K562 (cell line): ENCODE measurements around the gene C10orf105. TPM values are rescaled to one million over a fixed set of nuclear protein-coding genes. Genes with fewer than 3 reads are reported as not detected.

Source experiments
- ATAC-seq: fragments of 200-7000 bp; cut with Tn5 transposase; 3 replicates; pipeline ENCODE4 v1.9.1; 2020; ENCODE audit warnings: moderate library complexity
- BruUV-seq: library from RNA; stranded (reverse); fragments of 400-500 nt; replicated peaks from 2 replicates; lab custom pipeline; 2021; lab: Mats Ljungman, UMichigan
- CTCF ChIA-PET: fragments of 300-600 bp; formaldehyde crosslinking; extraction: SDS; loops from one replicate; lab custom pipeline; 2021; ENCODE audit warnings: low intra/inter-chr PET ratio; lab: Yijun Ruan, JAX
- POLR2A ChIA-PET: fragments of 300-600, 350-650 bp; sonication (Branson Sonifier 250); formaldehyde crosslinking; extraction: SDS; loops from one replicate; lab custom pipeline; 2021; ENCODE audit warnings: antibody characterized with exemption, inconsistent platforms; lab: Yijun Ruan, JAX
- DNase-seq, 4 experiments: peaks; one replicate each; pipeline versions ENCODE4 v3.0.0 to v3.0.0-alpha.2; 2011 to 2018; ENCODE audit warnings: low spot score in 3 of 4, mixed read lengths in 3 of 4; ENCODE audit errors: extremely low read depth in 1 of 4
- FAIRE-seq: peaks from 2 replicates; lab custom pipeline; 2011; peaks lifted over from hg19 to GRCh38; lab: Jason Lieb, UNC
- H2AFZ ChIP-seq: 2 replicates; pipeline ENCODE4 v1.6.0; 2011; ENCODE audit warnings: low read depth, low read length, control low read depth, inconsistent platforms
- H3K27ac ChIP-seq: fragments of 200-600 bp; 3 replicates; pipeline ENCODE4 v1.8.0; 2011; ENCODE audit warnings: low read depth, mild to moderate bottlenecking, control low read depth, inconsistent platforms, low read length, moderate library complexity, mixed read lengths; ENCODE audit errors: extremely low read depth
- H3K27me3 ChIP-seq, 2 experiments: fragments of 300-600 bp in 1 of 2; 2 replicates in 1 of 2; 3 replicates in 1 of 2; pipeline versions ENCODE4 v1.6.0 to v1.8.0; 2011; ENCODE audit warnings: inconsistent platforms in 2 of 2, low read length in 2 of 2, mild to moderate bottlenecking in 1 of 2, mixed read lengths in 1 of 2, moderate library complexity in 1 of 2; ENCODE audit not compliant: control insufficient read depth in 2 of 2, insufficient read depth in 2 of 2
- H3K36me3 ChIP-seq: fragments of 300-600 bp; 3 replicates; pipeline ENCODE4 v1.8.0; 2011; ENCODE audit warnings: mild to moderate bottlenecking, low read length, inconsistent platforms; ENCODE audit not compliant: control insufficient read depth, insufficient read depth
- H3K4me1 ChIP-seq, 2 experiments: fragments of 200-600 bp in 1 of 2; replicated peaks in 1 of 2; 2 replicates in 1 of 2; 3 replicates in 1 of 2; pipeline versions ENCODE4 v1.5.1 to v1.8.0; 2011; ENCODE audit warnings: inconsistent platforms in 2 of 2, low read length in 2 of 2, mild to moderate bottlenecking in 1 of 2, mixed read lengths in 1 of 2, moderate library complexity in 1 of 2; ENCODE audit not compliant: control insufficient read depth in 2 of 2, insufficient read depth in 2 of 2
- H3K4me2 ChIP-seq: 2 replicates; pipeline ENCODE4 v1.6.1; 2011; ENCODE audit warnings: low read length, control low read depth, inconsistent platforms, mixed read lengths; ENCODE audit not compliant: insufficient read depth
- H3K4me3 ChIP-seq: fragments of 200-600 bp; sonication (generic), shearing (Covaris generic); 2 replicates; pipeline ENCODE4 v1.5.1; 2016; ENCODE audit warnings: control low read depth, inconsistent platforms
- H3K79me2 ChIP-seq: fragments of 200-600 bp; 3 replicates; pipeline ENCODE4 v1.8.0; 2011; ENCODE audit warnings: low read length, inconsistent platforms; ENCODE audit not compliant: control insufficient read depth, insufficient read depth
- H3K9ac ChIP-seq, 2 experiments: 2 replicates each; pipeline versions ENCODE4 v1.6.0 to v1.6.1; 2011; ENCODE audit warnings: low read depth in 2 of 2, low read length in 2 of 2, control low read depth in 1 of 2, inconsistent platforms in 1 of 2, mild to moderate bottlenecking in 1 of 2, mixed read lengths in 1 of 2; ENCODE audit not compliant: insufficient read depth in 1 of 2
- H3K9me1 ChIP-seq: one replicate; pipeline ENCODE4 v1.6.0; 2011; ENCODE audit warnings: inconsistent platforms, mild to moderate bottlenecking, low read length, moderate library complexity; ENCODE audit not compliant: control insufficient read depth, insufficient read depth
- H3K9me3 ChIP-seq: replicated peaks from 2 replicates; pipeline ENCODE4 v1.5.1; 2011; ENCODE audit warnings: low read depth, low read length, inconsistent platforms; ENCODE audit not compliant: control insufficient read depth, insufficient read depth
- H4K20me1 ChIP-seq: replicated peaks from 2 replicates; pipeline ENCODE4 v1.6.1; 2011; ENCODE audit warnings: low read length, inconsistent platforms, mixed read lengths; ENCODE audit not compliant: control insufficient read depth, insufficient read depth
- ATF6 ChIP-seq: sonication (generic); formaldehyde crosslinking; IDR thresholded peaks from 2 replicates; pipeline ENCODE4 v1.4.0; 2020; ENCODE audit warnings: mild to moderate bottlenecking, missing genetic modification reagents
- CHD4 ChIP-seq: fragments of 200-600 bp; sonication (generic); IDR thresholded peaks from 3 replicates; pipeline ENCODE4 v1.6.1; 2012; ENCODE audit warnings: low read depth, mild to moderate bottlenecking, mixed read lengths, low read length, inconsistent platforms; ENCODE audit not compliant: insufficient read depth, insufficient replicate concordance, poor library complexity, severe bottlenecking
- MYNN ChIP-seq, 2 experiments: sonication (generic); formaldehyde crosslinking in 1 of 2; IDR thresholded peaks; 2 replicates each; pipeline versions ENCODE4 v1.5.0 to v1.6.1; 2016 to 2020; ENCODE audit warnings: antibody characterized with exemption in 1 of 2, missing genetic modification reagents in 1 of 2
- NELFE ChIP-seq: IDR thresholded peaks from 2 replicates; pipeline ENCODE4 v1.6.1; 2011; ENCODE audit warnings: mild to moderate bottlenecking; ENCODE audit not compliant: insufficient read depth, insufficient read length
- PKNOX1 ChIP-seq: fragments of 450-650 bp; IDR thresholded peaks from 2 replicates; pipeline ENCODE4 v1.6.1; 2016
- USF2 ChIP-seq: sonication (generic); formaldehyde crosslinking; IDR thresholded peaks from 2 replicates; pipeline ENCODE4 v1.5.0; 2020; ENCODE audit warnings: missing genetic modification reagents
- ZBTB7A ChIP-seq: IDR thresholded peaks from 2 replicates; pipeline ENCODE4 v1.6.1; 2011; ENCODE audit warnings: low read depth, mild to moderate bottlenecking, low read length, moderate library complexity, borderline replicate concordance; ENCODE audit not compliant: control insufficient read depth
- ZNF395 ChIP-seq: fragments of 200-800 bp; sonication (Bioruptor generic); IDR thresholded peaks from 2 replicates; pipeline ENCODE4 v1.6.1; 2017; ENCODE audit warnings: missing genetic modification characterization, missing compliant biosample characterization
- ZNF583 ChIP-seq: fragments of 250-450 bp; sonication (Bioruptor Pico); IDR thresholded peaks from 2 replicates; pipeline ENCODE4 v1.4.0; 2020
- WGBS: fragments of 100-300 bp; shearing (Covaris generic); methylation state at CpG from one replicate; pipeline ENCODE4 v1.1.6; 2016; ENCODE audit warnings: low coverage, mixed read lengths; ENCODE audit not compliant: insufficient coverage; ENCODE audit errors: missing lambda C conversion rate; 5-methylcytosine and 5-hydroxymethylcytosine counted together
- in situ Hi-C: fragments of 300-500 bp; cut with MboI; formaldehyde crosslinking; loops from 4 replicates; pipeline ENCODE4 v1.15.0; 2018; ENCODE audit warnings: inconsistent platforms, mixed read lengths
- intact Hi-C: fragments of 100-400 bp; cut with micrococcal nuclease; formaldehyde crosslinking; loops from 2 replicates; pipeline ENCODE4 v1.14.2; 2022
- polyA plus RNA-seq, 8 experiments: library from polyadenylated mRNA; depleted of rRNA in 4 of 8; stranded (reverse) in 5 of 8; unstranded in 3 of 8; fragments of >200 nt; fragmentation: Nextera tagmentation in 2 of 8; fragmentation: Illumina TruSeq in 1 of 8; extraction: Ambion mirVana in 2 of 8; extraction: Trizol in 1 of 8; gene quantifications; 2 replicates each; pipeline versions ENCODE4 v1.2.1 to v1.2.3, GENCODE V29; 2011 to 2014; ENCODE audit warnings: inconsistent platforms in 1 of 8, missing spikeins in 1 of 8
- total RNA-seq, 7 experiments: library from RNA; depleted of rRNA in 6 of 7; stranded (reverse); fragments of >200 nt in 6 of 7; fragmentation: Illumina TruSeq in 2 of 7; extraction: Trizol in 2 of 7; gene quantifications; 2 replicates each; pipeline versions ENCODE4 v1.2.1 to v1.2.3, GENCODE V29; 2011 to 2021; ENCODE audit warnings: low replicate concordance in 1 of 7

Gene C10orf105
- total and polyA plus RNA-seq, 9 of the 15 experiments (the other 6 are each of a cell fraction or from before 2014, with no cell fraction given), result 0.03 to 0.25 (median 0.04) TPM; not detected in 3

GRCh38 chr10:71743866-71744265 is 24.3 kb upstream of the C10orf105 start (continued):
- TF ChIP-seq ATF6 (CRISPR knock-in tag), result no peak
- no peak for TF ChIP-seq MYNN (IDR thresholded peaks at IDR 0.05)
- no peak for TF ChIP-seq MYNN (CRISPR knock-in tag; IDR thresholded peaks at IDR 0.05)
- peak; percentile 67; the same call in 1 of the 2 replicates for TF ChIP-seq ZNF583
- TF ChIP-seq NELFE, result no peak
- 0 out of 2 replicates have a peak, but pooled peaks have one; percentile 34 for TF ChIP-seq USF2 (CRISPR knock-in tag)

GRCh38 chr10:71743089-71743838 is 23.7 kb upstream of the C10orf105 start:
- FAIRE-seq (no peak), DNase-seq (peak in 1 of 4 experiments; percentile 39), ATAC-seq (no peak)
- Histone ChIP-seq H3K9me1 (peaks cover 3% of the 10 kb centered on the region), H3K36me3 (no peaks in the 10 kb centered on the region), H3K27ac (no peak overlapping the region), H3K4me2 (no peak overlapping the region), H4K20me1 (no peaks in the 10 kb centered on the region), H2AFZ (peak overlapping the region; percentile 51), H3K9me3 (no peaks in the 10 kb centered on the region), H3K9ac (peak overlapping the region in 1 of 2 experiments; percentile 3; a peak in 1 of 4 replicates), H3K27me3 (no peaks in the 10 kb centered on the region), H3K4me1 (peaks cover 50 to 52% of the 10 kb centered on the region in 2 experiments), H3K79me2 (no peaks in the 10 kb centered on the region), H3K4me3 (no peak overlapping the region)
- no TSS peak for BruUV-seq
- ChIA-PET POLR2A (interaction anchor here (0.9 to 1.0 kb wide), 3 partner anchors 9 to 369 kb away, joined by 3 to 5 read pairs (median 4); no protein-coding TSS in a partner anchor), CTCF (no interaction called here)
- WGBS, result 15% methylated on average over 4 of the region's 4 CpGs
- TF ChIP-seq ZBTB7A, result peak; percentile 8; the same call in 1 of the 2 replicates
- 0 out of 2 replicates have a peak, but pooled peaks have one; percentile 9 for TF ChIP-seq PKNOX1
- TF ChIP-seq CHD4, result no peak
- TF ChIP-seq ZNF395 (CRISPR knock-in tag), result 0 out of 2 replicates have a peak, but pooled peaks have one; percentile 0
- intact Hi-C loops, result no loop called here
- in situ Hi-C loops, result no loop called here
